Glomerular visceral epithelial cell (primary cell): Measurements from ENCODE around the gene ELF1.

Source experiments
- DNase-seq: peaks from one replicate; pipeline ENCODE4 v3.0.0-alpha.2; 2016; ENCODE audit errors: extremely low spot score

Gene ELF1

DNA sequence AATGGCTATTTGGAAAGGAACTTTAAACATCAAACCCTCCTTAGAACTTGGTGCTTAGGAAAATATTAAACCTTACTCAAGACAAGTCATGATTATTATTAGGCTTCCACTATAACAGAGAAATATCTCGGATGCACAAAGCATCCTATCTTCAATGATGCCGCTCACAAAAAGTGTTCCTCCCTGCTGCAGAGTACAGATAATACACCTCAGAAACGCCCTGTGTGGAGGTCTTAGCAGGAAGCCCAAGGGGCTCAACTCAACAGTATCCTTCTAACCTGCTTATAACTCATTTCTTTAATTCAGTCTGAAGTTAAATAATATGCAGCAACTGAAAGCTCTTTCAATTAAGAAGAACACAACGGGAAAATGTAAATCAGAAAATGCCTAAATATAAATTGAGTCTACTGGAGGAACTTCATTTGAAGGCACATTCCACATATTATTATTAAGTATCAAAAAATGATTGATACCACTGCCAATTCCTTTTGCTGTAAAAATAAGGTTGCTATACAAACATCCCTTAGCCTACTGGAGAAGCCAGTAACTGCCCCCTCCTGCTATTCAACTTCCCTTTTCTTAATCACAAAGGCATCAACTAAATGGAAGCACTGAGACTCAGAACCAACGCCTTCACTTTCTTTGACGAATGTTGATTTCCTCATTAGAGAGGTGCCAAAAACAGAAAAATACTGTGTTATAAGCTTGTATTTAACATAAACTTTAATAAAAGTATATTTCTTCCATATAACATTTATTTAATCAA, 12.0 kb downstream of the ELF1 start:
- DNase-seq = no peak

DNA sequence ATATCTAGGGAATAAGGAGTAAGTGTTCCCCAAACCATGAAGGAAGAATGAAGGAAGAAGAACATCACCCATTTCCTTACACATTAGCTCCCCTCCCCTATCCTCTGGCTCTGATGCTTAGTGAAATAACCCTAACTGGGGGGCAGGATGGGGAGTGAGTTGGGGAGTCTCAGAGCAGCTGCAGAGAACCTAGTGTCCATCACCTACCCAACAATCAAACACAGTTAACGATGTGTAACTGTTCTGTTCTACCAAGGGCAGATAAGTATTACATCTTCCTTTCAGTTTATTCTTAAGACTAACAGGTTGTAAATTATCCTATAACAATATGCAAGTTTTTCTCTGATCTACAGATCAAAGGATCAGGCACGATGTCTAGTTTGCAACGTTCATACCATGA, 12.8 kb downstream of the ELF1 start:
- no peak for DNase-seq

DNA sequence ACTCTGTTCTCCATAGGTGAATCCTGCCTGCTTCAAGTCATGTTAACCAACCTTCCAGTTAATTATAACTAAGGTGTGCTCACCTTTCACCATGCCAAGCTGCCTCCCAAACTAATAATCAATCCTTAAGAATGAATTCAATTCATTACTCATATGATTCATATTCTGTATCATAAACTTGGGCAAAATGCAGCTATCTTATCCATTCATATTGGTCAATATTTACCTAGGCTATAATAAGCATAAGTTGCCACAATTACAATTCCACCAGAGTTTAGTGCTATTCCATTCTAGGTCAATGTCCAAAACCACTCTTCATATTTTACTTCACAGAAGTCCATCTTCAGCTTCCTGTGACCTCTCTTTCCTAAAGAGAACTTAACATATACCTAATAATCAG, 13.4 kb downstream of the ELF1 start:
- DNase-seq = no peak

DNA sequence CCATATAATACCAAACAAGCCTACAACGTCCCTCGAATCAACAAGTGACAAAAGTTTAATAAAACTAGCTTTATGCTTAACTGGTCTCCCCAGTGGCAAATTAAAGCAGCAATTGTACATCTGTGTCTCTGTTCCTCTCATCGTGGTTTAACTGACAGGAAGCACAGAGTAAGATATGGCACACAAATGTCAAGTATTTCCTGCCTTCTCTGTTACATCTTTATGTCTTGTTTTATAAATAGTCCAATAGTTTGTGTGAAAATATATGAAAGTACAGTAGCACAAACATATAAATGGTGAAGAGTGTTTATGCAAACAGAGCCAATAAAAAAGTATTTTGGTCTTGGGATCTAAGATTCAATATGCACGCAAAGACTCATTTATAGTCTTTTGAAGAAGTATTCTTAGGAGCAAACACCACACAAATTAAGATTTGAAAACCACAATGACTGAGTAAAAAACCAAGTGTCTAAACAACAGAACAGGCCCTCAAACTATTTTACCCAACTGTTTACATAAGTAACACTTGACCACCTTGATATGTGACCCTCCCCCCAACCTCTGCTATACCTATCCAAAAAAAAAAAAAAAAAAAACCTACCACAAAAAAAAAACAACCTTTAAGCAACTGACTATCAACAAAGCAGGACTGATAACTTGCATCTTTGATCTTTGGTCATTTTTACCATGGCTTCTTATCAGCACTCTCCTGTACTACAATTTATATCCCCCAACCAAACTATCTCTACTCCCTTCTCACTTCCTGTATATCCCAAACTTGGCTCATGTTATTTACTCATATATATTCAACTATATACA, 14.0 kb downstream of the ELF1 start:
- no peak for DNase-seq

DNA sequence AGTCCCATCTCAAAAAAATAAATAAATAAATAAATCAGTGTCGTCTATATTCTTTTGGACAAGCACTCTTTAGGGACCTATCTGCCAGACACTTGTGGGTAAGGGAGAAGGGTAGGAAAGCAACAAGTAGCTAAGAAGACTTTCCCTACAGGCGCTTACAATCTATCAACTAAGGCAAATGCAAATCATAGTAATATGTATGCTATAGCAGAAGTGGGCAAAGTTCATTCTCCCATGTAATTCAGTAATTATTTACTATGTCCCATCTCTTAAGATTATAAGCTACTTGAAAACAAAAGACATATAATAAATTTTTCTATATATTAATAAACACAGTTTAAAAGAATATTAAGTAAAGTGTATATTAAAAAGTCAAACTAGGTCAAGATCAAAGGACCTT, 16.5 kb downstream of the ELF1 start:
- no peak for DNase-seq

DNA sequence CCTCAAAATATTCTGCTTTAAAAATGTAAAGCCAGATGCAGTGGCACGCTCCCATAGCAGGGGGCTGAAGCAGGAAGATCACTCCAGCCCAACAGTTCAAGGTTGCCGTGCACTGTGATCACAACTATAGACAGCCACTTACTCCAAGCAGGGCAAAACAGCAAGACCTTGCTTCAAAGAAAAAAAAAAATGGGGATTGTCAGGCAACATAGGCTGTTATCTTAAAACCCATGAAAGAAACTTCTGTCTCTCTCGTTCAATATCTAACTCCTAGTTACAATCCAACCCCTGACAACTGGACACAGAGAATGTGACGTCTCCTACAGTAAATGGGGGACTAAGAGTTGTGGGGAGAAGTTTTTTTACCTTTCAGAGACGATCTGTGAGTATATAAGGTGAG, 17.4 kb downstream of the ELF1 start:
- no peak for DNase-seq

DNA sequence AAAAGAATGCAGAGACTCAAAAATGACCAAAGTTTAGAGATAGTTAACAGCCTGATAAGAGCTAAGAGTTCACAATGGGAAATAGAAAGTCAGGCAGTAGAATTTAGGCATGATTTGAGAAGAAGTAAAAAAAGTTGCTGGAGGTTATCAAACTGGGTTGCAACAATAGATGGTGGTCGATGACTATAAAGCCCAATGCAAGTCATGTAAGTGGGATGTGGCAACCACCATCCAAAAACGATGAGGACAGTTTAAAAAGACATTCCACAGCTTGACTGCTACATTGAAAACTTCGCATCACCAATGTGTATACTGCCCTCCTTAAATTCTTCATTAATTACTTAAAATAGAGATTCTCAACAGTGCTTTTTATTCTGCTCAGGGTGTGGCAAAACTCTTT, 19.7 kb downstream of the ELF1 start:
- DNase-seq = no peak

DNA sequence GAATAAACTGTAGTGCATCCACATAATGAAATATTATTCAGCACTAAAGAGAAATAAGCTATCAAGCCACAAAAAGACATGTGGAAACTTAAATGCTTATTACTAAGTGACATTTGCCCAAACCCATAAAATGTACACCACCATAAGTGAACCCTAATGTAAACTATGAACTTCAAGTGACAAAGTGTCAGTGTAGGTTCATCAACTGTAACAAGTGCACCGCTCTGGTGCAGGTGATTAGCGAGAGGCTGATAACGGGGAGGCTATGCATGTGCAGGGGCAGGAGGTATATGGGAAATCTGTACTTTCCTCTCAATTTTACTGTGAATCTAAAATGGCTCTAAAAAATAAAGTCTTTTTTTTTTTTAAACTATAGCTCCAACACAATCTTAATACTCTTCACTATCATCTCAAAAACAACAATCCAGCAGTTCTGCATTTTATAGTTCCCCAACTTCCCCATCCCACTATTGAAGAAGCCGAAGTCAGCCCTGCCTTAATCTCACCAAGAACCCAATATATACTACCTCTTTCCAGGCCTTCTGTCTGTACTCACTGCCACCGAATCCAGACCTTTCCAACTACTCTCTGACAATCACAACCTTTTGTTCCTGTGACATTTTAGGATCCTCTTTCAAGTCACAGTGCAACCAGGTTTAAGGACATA, 22.6 kb downstream of the ELF1 start:
- DNase-seq = no peak

DNA sequence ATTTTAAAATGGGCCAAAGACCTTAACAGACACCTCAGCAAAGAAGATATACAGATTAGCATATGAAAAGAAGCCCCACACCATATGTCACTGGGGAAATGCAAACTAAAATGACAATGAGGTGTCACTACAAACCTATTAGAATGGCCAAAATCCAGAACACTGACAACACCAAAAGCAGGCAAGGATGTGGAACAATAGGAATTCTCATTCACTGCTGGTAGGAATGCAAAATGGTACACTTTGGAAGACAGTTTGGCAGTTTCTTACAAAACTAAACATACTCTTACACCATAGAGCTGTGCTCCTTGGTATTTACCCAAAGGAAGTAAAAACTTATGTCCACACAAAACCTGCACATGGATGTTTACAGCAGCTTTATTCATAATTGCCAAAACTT, 23.1 kb downstream of the ELF1 start:
- no peak for DNase-seq

DNA sequence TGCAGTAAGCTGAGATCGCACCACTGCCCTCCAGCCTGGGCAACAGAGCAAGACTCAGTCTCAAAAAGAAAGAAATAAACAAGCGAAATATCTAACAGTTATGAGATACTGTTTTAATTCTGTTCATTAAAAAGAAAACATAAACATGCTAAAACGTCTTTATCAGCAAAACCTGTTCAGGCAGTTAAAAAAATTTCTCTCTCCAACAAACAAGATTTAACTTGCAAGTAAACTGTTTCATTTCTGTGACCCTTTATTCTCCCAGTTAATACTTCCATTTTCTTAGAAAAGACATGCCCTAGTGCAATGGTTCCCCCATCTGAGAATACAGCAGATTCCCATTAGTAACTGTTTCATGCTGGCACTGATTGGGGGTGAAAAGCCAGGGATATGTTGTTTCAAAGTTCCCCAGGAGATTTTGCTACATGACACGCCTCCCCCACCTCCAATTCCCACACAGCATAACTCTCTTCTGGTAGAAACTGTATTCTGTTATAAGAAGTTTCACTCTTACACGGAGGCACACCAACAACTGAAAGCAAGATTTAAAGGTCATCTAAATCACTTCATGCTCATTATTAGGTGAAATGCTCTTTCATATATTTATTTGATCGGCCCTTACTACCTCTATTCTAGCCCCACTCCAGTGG, 24.4 kb downstream of the ELF1 start:
- DNase-seq = no peak

DNA sequence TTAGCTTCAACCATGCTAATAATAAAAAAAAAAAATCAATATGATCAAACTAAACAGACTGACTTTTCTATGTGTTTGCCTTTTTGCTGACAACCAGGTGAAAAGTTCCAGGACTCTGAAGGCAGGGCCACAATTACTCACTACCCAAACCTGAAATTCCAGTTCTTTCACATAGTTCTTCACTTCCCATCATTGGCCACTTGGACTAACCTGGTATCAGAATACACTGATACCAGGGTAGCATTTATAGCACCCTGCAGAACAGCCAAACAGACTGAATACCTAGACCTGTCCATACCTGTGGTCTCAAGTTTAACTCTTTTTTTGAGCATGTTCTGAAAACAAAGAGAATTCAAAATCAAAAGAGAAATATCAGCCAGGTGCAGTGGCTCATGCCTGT, 25.1 kb downstream of the ELF1 start:
- no peak for DNase-seq

DNA sequence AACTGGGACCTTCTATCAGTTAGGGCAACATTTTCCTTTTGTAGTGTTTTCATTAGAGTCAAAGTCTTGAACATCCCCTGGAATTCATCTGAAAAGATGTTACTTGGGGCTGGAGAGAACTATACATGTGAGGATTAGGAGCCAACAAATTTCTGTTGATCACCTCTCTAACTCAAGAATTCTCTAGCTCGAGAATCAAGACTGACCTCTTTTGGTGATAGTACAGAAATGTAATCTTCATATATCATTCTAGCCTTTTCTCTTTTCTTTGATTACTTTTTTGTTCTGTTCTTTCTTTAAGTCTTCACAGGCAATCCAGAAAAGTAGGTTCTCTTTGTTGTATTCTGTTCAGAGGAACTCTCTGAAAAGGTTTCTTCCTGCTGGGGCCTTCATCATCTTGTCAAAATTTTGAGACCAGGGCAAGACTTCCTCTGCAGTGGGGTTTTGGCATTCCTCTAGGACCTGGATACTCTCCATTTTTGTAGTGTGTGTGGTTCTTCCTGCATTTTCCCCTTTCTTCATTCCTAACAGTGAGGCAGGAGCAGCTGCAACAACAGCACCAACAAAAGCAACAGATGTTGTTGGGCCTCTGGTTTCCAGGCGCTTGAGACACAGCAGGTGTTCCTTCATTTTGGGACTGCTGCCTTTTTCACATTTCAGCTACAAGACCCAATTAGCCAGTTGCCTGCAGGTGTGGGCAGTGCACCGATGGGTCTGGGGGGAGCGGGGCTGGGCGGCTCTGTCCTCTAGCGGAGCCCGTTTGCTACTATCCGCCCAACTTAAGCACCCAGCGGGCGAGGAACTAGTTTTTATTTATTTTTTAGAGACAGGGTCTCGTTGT, 26.2 kb downstream of the ELF1 start:
- DNase-seq = no peak

DNA sequence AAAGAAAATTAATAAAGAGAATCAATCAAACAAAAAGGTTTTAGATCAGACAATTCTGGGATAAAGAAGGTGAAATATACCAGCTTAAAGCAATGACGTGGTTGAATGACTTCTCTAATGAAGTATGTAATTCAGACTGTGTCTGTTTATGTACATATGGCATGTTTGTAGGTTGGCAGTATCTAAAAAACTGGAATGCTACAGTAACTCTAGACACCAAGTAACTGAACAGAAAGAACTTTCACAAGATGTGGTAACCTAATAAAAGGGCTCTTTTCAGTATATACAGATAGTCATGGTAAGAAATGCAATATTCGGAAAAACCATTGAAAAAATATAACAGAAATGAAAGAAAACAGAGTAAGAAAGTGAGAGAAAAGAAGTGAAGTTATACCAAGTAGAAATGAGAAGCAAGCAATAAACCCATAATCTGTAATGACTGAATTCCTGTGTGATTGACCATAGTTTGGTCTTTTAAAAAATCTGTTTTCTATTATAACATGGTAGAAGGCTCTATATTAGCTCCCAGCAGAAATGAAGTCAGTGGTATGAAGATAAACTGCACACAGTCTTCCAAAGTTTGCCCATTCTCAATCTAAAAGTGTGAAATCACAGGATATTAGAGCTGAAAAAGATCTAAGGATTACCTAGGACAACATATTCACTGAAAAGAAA, 31.4 kb downstream of the ELF1 start:
- DNase-seq = no peak

DNA sequence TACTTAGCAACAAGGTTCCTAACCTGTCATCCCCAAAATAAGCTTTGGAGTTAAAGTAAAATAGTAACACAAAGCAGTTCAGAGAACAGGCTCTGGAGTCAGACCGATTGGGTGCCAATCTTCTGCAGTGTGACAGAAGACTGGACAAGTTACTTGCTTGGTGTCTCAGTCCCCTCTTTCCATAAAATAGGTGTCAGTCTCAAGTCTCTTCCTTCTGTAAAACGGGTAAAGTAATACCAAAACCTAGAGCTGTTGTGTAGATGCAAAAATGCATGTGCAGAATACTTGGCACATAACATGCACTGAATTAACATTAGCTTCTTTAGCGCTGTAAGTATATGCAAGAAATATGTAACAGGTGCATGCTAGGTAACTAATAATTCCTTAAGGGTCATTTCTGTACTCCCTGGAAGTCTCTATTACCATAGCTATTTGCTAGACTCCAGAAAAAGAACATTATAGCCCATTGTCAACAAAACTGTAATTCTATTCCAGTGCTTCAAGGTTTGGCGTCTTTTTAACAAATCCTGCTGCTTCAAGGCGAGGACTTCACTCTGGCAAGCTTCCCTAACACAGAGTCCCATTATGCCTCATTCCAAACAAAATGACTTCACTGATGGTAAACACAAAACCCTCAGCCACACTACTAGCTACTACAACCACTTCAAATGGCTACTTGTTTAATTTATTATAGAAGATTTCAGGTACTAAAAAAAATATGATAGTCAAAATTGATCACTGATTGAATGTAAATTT, 32.8 kb downstream of the ELF1 start:
- DNase-seq = no peak

DNA sequence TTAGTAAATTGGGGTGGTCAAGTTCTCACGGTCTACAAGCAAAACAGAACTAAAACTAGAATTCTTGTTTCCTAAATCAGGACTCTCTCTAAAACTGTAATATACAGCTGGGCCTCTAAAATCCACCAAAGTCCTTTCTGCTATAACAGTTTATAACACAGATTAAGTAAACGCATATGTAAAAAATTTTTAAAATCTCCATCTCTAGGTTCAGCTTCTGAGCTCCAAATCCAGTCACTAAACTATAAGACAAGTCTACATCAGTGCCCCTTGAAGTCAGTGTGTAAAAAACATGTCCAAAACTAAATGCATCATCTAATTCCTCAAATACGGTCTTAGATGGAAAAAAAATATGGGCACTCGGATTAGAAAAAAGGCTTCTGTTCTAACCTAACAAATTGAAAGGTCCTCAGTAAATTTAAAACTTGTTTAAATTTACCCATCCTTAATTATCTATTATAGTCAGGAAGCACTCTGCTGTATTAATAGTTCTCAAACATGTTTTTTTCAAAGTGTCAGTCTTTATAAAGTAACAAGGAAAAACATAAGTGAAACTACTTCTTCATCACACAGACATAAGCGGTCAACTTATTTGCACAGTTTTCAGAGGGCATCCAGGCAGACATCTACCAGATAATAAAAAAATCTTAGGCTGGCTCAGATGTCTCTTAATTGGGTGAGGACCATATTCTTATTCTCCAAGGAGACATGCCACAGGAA, 33.6 kb downstream of the ELF1 start:
- DNase-seq = no peak

DNA sequence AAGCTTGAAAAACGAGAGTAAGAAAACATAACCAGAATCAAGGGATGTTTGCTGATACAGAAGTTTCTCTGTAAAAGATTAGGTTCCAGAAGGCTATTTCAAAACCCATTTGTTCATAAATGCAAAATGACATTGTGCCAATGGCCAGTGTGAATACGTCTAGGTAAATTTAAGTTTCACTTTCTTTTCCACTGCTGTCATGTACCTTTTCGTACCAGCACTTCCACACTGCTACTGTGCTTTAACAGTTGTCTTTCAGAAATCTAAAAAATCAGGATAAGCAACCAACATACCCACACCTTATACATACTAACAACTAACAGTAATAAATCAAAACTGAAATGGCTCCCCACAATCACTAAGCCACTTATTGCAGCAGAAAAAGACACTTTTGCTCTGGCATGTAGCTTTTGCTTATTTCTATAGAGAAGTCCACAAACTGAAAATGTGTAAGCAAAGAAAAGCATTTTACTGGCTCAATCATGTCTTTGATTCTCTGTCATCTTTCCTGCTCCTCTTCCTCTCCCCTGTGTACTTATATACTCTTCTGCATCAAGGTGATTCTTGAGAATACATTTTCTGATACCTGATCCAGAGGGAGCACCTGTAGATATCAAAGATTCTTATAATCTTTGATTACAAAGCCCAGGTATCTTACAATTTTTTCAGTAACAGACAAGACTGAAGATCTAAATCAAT, 34.3 kb downstream of the ELF1 start:
- DNase-seq = peak; percentile 17

DNA sequence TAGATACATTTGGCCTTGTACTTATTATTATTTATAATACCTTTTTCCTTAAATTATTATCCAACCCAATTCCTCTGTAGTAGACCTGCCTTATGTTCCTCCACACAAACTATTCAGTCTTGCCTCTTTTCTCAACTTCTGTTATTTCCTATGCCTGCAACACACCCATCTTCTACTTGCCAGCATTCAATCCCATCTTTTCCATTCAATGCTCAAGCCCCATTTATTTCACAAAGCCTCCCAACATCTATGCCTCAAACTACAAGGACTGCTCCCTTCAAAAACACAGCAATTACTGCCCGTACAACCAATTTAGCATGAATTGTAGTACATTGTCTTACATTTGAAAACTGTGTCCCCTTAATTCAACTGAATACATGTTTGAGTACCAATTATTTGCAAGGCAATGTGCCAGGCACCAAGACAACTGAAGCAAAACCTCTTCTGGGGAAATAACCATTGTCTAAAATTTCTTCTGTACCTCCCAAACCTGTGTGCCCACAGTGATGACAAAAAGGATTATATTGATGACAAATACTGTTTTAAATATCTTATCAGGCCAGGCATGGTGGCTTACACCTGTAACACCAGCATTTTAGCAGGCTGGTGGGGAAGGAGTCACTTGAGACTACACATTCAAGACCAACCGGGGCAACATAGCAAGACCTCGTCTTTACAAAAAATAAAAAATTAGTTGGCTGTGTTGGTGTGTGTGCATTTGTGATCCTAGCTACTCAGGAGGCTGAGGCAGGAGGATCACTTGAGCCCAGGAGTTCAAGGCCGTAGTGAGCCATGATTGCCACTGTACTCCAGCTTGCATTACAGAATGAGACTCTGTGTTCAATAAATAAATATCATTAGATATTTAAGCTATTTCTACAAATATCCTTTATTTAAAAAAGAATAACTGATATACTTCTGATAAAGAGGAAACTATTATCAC, 35.1 kb downstream of the ELF1 start:
- DNase-seq = no peak

DNA sequence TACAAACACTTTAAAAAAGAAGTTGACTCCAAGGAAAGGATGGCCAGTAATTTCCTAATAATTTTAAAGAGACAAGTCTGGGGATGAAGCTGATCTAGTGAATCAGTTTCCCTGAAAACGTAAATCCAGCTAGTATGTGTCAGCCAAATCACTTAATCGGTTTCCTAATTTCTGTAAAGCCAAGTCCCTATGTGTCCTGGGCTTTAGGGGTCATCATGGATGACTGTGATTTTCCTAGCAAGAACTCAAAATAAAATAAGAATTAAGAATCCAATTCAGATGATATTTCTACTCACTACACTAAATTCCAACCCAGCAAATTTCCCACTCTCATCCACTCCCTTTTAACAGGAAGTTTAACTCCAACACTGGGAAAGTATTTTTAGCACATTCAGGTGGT, 35.9 kb downstream of the ELF1 start:
- no peak for DNase-seq
